GM21576 (cell line): ENCODE results near the gene METRNL.
A peak's percentile ranks its signal among the peaks of the same experiment; 100 is the strongest.
"Not testable (repeated sequence)": the region's sequence is repeated elsewhere in the genome, so short reads cannot be mapped to it uniquely, and the experiment has no call there.

Experiments
- ATAC-seq: cut with Tn5 transposase; IDR thresholded peaks from one replicate; pipeline ENCODE4 v1.9.1; 2021; ENCODE audit warnings: mild to moderate bottlenecking, moderate library complexity; ENCODE audit not compliant: unreplicated experiment

METRNL gene

DNA sequence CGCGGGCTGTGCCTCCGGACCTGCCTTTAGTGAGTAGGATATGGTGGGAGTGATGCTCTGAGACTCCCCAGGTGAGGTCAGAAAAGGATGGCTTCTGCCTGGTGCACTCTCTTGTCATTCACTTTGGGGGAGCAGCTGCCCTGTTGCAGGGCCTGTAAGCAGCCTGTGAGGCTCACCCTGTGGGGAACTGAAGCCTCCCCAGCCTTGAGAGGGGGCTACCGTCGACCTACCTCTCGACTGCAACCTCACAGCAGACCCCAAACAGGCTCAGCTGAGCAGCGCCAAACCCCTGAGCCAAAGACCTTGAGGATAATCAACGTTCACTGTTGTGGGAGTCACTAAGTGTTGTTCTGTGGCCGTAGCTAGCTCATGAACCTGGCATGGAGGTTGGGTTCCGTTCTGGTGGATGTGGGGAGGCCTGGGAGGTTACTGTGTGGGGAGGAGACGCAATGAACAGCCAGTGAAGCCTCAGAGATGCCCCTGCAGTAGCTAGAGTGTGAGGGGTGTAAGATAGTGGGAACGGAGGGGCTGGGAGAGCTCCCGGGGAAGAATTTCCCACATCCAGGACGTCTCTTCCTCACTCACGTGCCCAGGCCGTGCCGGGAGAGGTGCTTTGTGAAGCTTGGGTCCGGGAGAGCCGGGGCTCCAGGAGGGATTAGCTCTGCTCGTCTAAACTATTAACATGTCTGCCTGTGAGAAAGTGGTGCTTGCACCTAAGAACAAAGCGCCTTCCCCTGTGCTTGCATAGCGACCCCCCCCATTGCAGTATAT lies 38.8 kb downstream of the METRNL start:
- no peak for ATAC-seq

GRCh38 chr17:83119987-83120864 lies 40.8 kb downstream of the METRNL start:
- peak; percentile 93 for ATAC-seq

GRCh38 chr17:83121473-83121872 lies 42.1 kb downstream of the METRNL start:
- ATAC-seq = not testable (repeated sequence)

DNA sequence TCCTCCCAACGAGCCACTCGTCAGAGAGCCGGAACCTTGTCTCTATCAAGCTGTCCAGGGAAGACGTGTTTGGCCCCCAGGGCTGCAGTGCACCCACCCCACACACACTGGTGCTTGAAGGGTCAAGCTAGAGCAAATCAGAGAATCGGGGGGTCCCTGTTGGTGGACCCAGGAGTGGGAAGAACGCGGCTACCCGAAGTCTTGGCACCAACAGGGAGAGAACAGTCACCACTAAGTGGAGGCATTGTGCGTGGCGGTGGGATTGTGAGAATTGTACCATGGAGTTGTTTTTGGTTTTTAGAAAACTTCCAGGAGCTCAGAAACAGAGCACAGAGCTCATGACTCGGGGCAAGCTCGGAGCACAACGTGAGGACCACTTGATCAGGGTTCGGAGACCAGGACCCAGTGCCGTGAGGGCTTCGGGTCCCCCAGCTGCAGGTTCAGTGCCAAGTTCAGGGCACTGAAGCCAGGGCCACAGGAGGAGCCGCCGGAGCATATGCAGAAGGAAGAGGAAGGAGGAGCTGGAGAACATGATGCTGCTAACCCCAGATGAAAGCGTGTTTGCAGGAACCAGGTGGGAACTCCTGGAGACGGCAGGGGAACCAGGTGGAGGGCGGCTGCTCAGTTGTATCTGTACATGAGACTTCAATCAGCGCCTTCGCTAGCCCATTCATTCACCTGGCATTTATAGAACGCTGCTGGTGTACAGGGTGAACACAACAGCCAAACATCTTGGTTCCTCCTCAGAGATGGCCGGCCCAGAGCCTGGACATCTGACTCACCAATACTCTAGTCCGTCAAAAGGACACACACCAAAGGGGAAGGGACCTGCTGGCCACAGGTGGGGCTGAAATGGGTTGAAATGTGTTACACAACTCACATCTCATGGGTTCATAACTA lies 42.8 kb downstream of the METRNL start:
- ATAC-seq = no peak

DNA sequence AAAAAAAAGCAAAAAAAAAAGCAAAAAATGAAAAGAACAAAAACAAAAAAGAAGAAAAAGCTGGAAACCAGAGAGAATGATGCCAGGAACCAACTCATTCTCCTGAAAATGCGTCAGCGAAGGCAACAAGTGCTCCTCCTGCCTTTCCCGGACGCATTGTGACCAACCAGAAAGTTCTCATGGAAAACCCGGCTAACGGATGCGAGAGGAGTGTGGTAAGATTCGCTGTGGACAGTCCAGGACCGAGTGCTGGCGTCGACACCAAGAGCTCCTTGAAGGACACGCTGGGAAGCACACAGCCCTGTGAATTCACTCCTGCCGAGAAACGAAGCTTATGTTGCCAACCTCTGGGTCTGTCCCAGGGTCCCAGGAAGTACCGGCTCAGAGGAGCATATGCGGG lies 43.4 kb downstream of the METRNL start:
- ATAC-seq = no peak

GRCh38 chr17:83123896-83124801 lies 44.7 kb downstream of the METRNL start:
- no peak for ATAC-seq

DNA sequence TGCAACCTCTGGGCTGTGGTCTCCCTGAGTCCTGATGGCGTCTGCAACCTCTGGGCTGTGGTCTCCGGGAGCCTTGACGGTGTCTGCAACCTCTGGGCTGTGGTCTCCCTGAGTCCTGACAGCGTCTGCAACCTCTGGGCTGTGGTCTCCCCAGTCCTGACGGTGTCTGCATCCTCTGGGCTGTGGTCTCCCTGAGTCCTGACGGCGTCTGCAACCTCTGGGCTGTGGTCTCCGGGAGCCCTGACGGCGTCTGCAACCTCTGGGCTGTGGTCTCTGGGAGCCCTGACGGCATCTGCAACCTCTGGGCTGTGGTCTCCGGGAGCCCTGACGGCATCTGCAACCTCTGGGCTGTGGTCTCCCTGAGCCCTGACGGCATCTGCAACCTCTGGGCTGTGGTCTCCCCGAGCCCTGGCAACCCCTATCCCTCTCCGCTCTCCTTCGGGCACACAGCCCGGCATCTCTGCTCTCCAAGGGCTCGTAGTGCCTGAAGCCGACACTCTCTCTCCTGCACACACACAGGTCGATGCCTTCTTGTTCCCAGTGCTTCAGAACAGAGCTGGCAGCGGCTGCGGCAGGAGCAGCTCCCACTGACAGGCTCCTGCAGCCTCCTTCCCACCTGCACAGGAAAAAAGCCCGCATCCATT lies 45.6 kb downstream of the METRNL start:
- no peak for ATAC-seq

GRCh38 chr17:83125515-83126274 lies 46.3 kb downstream of the METRNL start:
- ATAC-seq = no peak

- no peak for ATAC-seq
Observed at GRCh38 chr17:83126275-83126811, 46.9 kb downstream of the METRNL start.

- no peak for ATAC-seq
Observed at GRCh38 chr17:83127431-83128160, 48.2 kb downstream of the METRNL start.

DNA sequence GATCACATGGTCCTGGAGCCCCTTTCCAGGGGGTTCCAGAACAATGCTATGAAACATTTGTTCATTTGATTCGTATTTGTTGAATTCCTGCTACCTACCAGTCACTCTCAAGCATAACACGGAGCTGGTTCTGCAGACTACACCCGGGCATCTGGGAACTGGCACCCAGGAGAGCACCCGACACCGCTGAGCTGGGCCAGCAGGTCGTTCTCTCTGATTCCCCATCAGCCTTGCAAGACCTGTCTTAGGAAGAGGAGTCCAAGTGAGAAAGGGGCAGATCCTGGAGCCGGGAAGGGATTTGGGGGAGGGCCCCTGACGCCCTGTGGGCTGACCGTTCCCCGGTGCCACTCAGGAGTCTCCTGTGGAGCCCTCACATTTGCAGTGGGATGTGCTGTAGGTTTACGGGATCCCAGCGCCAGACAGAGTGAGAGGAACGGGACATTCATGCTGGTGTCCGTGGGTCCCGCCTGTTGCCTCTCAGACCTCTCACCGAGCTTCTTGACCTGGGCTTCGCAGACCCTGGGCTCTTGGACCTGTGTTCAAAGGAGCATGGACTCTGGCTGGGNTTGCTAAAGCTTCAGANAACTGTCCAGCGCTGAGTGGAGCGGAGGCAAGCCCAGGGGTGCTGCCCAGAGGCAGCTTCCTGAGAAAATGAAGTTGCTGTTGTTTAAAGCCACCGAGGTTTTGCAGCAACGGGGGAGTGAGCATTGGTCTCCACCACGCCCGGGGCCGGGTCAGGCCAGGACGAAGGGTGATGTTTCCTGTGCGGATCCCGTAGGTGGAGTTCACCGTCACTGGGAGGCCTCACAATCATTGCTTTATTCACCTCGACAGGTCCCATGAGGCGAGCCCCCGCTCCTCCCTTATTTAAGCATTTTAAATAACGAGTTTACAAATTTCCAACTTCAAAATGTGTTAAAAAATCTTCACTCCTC lies 49.2 kb downstream of the METRNL start:
- no peak for ATAC-seq

- ATAC-seq = no peak
Observed at GRCh38 chr17:83129676-83130075, 50.3 kb downstream of the METRNL start.

GRCh38 chr17:83131401-83132011 lies 52.1 kb downstream of the METRNL start:
- no peak for ATAC-seq

DNA sequence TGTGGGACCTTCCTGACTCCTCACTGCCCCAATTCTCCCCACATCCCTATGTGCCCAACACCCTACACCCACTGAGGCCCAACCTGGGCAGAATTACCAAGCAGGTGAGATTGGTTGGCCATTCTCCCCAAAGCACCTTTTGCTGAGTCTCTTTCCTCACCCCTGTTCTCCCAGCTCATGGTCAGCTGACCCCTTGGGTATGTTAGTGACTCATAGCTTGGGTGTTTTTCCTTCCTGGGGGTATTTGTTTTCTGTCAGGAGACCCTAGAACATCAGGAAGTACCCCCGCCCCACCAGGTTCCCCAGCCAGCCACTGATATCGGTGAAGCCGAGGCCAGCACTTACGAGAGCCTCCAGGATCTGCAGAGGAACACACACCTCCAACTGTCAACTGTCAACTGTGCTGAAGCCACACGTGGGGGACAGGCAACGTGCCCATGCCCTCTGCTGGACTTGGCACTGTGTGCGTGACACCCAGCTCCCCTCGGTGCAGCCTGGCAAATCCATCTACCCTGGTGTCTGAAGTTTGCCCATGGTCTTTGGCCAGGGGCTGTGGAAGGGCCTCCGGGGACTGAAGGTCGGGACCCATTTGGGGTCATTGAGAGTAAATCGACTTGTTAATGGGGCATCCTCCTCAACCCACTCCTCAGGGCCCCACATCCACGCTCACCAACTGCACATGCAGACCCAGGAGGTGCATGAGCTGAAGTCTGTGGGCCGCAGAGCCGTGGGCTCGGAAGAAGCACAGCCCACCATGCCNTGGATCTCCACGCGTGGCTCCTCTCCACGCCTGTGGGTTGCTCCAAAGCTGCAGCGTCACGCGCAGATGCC lies 53.1 kb downstream of the METRNL start:
- ATAC-seq = no peak

GRCh38 chr17:83133302-83134121 lies 54.1 kb downstream of the METRNL start:
- no peak for ATAC-seq
